Stimulated activated CD8-positive, alpha-beta memory T cell treated with anti-CD3 and anti-CD28 coated beads, Interleukin-4, amount 100 ng/mL, for 1 hour (primary cell): ENCODE measurements around the gene PRDM10.
"Not testable (repeated sequence)": the region's sequence is repeated elsewhere in the genome, so short reads cannot be mapped to it uniquely, and the experiment has no call there.

ENCODE experiments used
- DNase-seq, 2 donors: peaks; one replicate each; pipeline ENCODE4 v3.0.0-alpha.2; 2020; ENCODE audit warnings: low read depth in 2 of 2, low spot score in 1 of 2

PRDM10 gene

GRCh38 chr11:130002352-130002845, at the start of gene PRDM10:
Gene PRDM10 (minus strand): TSS chr11:130002835. CDS start chr11:129960964, 41,871 bp downstream.
- peak; percentile 83 to 86 for DNase-seq

DNA sequence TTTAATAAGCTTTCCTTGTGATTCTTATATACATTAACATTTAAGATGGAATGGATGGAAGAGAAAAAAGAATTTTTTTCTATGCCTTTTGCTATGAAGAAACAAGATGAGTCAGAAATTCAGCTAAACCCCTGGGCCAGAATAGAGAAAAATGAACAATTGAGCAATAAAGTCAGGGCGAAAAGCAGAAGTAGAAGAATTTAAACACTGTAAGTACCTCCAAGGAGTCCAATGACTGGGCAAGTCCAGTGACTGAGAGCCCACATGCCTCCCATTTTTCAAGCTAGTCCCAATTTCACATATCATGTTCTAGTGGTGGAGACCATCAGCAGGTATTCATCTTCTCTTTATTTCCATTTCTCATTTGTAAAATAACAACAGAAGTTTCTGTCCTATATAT, 48.4 kb upstream of the PRDM10 start:
- DNase-seq: no peak

DNA sequence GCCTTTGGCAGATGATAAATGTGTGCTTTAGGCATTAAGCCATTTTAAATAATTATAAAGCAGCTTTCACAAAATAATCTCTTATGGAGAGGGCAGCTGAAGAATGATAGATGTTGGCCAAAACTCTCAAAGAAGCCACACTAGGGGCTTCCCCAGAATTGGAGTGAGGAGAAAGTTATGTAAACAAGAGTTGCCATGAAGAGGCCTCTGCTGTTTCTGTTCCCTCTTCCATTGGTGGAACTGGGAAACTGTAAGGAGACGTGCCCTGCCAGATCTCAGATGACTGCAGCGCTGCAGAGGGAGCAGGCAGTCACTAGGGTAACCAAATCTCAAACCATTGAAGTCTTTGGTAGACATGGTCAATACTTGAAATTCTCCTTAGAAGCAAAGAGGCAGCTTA, 47.6 kb upstream of the PRDM10 start:
- no peak for DNase-seq

DNA sequence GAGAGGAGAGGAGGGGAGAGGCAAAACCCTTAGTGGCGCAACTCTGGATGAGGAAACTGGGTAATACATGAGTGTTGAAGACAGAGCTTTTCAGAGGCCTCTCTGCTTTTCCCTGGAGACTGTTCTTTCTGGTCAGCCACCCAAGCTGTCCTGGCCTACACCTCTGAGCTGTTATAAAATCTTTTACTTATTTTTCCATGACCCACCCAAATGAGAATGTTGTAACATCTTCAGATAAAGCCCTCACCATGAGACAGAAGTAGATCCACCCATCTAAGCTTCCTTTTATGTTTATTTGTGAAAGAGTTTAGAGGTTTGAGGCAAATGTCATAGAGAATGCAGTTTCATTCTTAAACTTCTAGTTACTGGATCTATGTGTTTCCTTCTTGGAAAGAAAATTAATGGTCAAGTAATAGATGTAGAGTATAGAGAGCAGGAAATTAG, 46.7 kb upstream of the PRDM10 start:
- no peak for DNase-seq

DNA sequence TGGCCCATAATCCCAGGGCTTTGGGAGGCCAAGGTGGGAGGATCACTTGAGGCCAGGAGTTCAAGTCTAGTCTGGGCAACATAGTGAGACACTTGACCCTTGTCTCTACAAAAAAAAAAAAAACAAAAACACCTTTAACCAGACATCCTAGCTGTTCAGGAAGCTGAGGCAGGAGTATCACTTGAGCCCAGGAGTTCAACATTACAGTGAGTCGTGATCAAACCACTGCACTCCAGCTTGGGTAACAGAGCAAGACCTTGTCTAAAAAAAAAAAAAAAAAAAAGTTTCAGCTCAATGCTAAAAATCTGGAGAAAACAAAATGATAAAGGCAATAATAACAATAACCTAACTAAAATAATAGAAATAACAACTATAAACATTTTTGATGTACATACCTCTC, 44.5 kb upstream of the PRDM10 start:
- no peak for DNase-seq

DNA sequence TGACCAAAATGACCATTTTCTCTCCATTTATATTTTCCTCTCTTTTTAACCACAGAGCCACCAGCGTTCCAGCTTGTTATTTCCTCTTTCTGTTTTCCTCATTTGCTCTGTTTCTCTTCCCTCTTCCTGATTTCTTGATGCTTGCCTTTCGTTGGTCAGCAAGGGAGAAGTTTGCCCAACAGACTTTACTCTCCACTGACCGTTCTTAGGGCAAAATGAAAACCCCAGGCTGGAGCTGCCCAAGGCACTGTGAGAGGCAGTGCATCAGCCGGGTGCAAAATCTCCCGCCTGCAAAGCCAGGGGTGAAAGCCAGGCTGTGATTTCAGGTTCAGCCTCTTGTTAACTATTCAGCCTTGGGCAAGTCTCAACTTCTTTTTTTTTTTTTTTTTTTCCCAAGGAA, 40.9 kb upstream of the PRDM10 start:
- no peak for DNase-seq

GRCh38 chr11:130042093-130042591, 39.5 kb upstream of the PRDM10 start:
- no peak for DNase-seq

GRCh38 chr11:130040281-130040940, 37.8 kb upstream of the PRDM10 start:
- DNase-seq: no peak

DNA sequence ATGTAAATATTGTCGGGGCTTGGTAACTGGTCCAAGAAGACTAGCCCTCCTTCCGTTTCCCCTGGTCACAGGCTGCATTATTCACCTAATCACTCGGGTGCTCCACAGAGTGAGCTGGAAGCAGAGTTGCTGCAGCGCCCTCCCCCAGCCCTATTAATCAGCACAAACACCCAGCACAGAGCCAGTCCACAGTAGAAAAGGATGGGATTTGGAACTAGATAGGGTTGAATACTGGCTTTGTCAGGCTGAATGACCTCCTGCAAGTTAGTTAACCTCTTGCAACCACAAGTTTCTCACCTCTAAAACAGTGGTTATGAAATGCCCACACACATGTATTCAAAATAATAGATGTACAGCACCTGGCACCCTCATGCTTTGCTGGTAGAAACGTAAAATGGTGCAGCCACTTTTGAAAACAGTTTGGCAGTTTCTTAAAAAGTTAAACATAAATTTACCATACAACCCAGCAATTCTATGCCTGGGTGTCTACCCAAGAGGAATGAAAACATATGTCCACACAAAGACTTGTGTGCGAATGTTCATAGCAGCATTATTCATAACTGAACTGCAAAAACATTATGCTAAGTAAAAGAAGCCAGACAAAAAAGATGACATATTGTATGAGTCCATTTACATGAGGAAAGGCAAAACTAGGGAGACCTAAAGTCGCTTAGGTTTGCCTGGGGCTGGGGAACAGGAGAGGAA, 35.4 kb upstream of the PRDM10 start:
- DNase-seq: no peak

DNA sequence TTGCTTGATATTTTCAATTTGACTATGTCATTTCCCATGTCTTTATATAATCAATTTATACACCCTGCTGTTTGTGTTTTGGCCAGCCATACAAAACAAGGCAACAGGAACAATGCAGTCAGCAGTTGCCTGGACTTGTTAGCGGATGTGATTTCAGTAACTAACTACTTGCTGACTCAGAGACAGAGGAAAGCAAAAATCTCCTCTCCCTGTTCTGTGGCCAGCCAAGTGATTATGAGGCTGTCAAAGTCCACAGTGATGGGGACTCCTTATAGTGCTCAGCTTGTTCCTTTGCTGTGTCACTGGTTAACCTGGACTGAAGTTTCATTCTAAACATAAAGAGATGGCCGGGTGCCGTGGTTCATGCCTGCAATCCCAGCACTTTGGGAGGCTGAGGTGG, 34.4 kb upstream of the PRDM10 start:
- DNase-seq: no peak

DNA sequence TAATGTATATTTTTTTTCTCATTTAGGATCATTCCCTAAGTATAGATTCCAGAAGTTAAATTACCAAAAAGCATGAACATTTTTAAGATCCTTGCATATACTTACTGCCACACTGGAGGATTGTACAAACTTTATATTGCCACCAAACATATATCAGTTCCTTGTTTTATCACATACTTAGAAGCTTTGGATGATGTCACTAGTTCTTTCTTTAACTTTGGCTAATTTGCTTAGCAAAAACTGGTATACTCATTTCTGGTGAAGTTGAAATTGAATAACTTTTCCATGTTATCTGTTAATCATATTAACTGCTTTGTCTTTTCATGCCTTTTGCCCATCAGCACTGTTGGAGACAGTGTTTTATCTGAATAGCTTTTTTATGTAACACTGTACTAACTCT, 31.6 kb upstream of the PRDM10 start:
- DNase-seq: no peak

GRCh38 chr11:130032931-130033330, 30.3 kb upstream of the PRDM10 start:
- DNase-seq: no peak

DNA sequence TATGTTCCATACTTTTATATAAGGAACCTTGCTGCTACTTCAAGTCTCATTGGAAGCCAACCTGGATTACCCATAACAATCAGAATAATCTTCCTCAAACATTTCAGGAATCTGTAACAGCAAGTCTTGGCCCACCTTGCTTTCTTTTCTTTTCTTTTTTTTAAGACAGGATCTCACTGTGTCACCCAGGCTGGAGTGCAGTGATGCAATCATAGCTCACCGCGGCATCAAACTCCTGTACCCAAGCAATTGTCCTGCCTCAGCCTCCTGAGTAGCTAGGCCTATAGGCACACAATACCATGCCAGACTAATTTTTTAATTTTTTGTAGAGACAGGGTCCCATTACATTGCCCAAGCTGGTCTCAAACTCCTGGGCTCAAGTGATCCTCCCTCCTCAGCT, 29.3 kb upstream of the PRDM10 start:
- DNase-seq: no peak

DNA sequence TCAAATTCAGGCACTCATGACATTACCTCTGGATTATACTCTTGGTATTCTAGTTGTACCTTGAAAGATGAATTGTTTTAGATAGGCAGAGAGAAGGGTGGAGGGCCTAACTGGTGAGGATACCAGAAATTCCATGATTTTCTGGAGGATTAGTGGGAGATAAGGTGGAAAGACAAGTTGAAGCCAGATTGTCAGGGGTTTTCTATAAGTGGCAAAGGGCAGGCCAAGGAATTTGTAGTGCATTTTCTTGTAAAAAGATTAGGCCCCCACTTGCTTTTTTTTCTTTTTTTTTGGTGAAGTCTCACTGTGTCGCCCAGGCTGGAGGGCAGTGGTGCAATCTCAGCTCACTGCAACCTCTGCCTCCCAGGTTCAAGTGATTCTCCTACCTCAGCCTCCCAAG, 28.4 kb upstream of the PRDM10 start:
- no peak for DNase-seq

- no peak for DNase-seq
Measured at GRCh38 chr11:130029137-130029536, 26.5 kb upstream of the PRDM10 start.

DNA sequence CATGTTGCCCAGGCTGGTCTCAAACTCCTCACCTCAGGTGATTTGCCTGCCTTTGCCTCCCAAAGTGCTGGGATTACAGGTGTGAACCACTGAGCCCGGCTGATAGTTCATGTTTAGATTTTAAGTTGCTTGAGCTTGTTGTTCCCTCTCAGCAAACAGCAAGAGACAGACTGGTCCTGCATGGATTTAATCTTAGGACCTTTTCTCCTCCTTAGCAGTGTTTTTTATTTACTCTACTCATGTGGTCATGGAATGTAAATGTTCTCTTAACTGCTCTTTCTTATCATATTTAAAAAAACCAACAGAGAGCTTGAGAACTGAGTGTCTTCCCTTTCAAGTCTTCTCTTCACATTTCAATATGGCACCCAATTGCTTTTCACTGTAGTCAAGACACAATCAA, 22.7 kb upstream of the PRDM10 start:
- no peak for DNase-seq

DNA sequence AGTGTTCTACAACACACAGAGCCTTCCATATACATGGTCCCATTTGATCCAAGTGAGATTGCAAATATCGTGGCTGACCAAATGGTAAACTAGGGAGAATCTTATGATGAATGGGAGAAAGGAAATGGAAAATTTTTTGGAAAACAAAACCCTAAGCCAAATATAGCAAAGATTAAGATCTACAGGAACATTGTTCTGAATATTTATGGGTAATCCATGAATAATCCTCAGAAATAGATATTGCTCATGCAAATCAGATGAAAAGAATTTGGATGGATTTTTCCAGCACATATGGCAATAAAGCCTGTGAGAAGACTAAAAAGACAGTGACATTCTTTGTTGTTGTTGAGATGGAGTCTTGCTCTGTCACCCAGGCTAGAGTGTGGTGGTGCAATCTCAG, 21.7 kb upstream of the PRDM10 start:
- no peak for DNase-seq

DNA sequence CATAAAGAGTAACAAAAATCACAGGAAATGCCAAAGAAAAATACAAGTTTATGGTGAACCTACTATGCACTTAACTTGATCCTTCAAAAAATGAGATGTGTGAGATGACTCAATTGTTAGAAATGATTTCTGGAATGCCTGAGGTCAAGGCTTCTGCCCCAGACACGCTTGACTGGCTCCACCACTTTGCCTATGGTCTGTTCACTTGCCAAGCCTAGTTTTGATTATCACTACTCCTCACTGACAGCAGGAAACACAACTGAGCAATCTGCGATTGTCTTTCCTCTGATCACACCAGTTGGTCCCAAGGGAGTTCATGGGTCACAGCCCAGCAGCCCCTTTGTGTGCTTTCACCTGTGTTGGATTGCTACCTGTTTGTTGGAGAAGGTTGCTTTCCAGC, 20.6 kb upstream of the PRDM10 start:
- no peak for DNase-seq

GRCh38 chr11:130022799-130023198, 20.2 kb upstream of the PRDM10 start:
- no peak for DNase-seq

DNA sequence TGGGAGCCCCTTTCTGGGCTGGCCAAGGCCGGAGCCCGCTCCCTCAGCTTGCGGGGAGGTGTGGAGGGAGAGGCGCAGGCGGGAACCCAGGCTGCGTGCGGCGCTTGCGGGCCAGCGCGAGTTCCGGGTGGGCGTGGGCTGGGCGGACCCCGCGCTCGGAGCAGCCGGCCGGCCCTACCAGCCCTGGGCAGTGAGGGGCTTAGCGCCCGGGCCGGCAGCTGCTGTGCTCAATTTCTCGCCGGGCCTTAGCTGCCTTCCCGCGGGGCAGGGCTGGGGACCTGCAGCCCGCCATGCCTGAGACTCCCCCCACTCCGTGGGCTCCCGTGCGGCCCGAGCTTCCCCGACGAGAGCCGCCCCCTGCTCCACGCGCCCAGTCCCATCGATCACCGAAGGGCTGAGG, 19.0 kb upstream of the PRDM10 start:
- DNase-seq: not testable (repeated sequence)

- no peak for DNase-seq
Measured at GRCh38 chr11:130020323-130020722, 17.7 kb upstream of the PRDM10 start.

DNA sequence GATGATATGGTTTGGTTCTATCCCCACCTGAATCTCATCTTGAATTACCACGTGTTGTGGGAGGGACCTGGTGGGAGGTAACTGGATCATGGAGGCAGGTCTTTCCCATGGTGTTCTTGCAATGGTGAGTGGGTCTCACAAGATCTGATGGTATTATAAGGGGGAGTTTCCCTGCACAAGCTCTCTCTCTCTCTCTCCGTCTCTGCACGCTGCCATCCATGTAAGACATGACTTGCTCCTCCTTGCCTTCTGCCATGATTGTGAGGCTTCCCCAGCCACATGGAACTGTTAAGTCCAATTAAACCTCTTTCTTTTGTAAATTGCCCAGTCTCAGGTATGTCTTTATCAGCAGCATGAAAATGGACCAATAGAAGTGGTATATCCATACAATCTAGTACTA, 13.2 kb upstream of the PRDM10 start:
- DNase-seq: not testable (repeated sequence)

DNA sequence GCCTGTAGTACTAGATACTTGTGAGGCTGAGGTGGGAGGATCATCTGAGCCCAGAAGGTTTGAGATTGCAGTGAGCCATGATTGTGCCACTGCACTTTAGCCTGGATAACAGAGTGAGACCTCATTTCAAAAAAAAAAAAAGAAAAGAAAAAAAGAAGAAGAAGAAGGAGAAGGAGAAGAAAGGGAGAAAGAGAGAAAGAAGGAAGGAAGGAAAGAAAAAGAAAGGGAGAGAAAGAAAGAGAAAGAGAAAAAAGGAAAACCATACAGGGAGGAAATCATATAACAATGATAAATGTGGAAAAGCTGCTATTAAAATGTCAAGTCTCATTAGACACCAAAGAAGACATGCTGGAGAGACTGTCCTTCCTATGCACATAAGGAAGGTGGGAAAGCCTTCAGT, 5.7 kb upstream of the PRDM10 start:
- DNase-seq: no peak
